Measurements from ENCODE around the gene LIPK.

- TF ChIP-seq EZH2 (IDR thresholded peaks at IDR 0.05; ENCODE audit: low read length, unreplicated experiment) = no peak
- TF ChIP-seq, protein P1, sequence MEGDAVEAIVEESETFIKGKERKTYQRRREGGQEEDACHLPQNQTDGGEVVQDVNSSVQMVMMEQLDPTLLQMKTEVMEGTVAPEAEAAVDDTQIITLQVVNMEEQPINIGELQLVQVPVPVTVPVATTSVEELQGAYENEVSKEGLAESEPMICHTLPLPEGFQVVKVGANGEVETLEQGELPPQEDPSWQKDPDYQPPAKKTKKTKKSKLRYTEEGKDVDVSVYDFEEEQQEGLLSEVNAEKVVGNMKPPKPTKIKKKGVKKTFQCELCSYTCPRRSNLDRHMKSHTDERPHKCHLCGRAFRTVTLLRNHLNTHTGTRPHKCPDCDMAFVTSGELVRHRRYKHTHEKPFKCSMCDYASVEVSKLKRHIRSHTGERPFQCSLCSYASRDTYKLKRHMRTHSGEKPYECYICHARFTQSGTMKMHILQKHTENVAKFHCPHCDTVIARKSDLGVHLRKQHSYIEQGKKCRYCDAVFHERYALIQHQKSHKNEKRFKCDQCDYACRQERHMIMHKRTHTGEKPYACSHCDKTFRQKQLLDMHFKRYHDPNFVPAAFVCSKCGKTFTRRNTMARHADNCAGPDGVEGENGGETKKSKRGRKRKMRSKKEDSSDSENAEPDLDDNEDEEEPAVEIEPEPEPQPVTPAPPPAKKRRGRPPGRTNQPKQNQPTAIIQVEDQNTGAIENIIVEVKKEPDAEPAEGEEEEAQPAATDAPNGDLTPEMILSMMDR (conservative IDR thresholded peaks at IDR 0.05; ENCODE audit: low read depth, low read length) = no peak
These were observed 45.5 kb upstream of the LIPK start for GRCh38 chr10:88660598-88660884.
